GM13977 (cell line): ENCODE results near the gene KLHL9.

Experiments used
- DNase-seq: peaks from one replicate; pipeline ENCODE4 v3.0.0; 2012; ENCODE audit warnings: low spot score
- in situ Hi-C: fragments of 300-500 bp; cut with MboI; formaldehyde crosslinking; loops from one replicate; pipeline ENCODE4 v1.12.0; 2022; ENCODE audit warnings: low sequenced_read_pairs, low pct_unique_long_range_greater_than_20kb, mixed read lengths, inconsistent platforms; ENCODE audit not compliant: unreplicated experiment
- TF ChIP-seq, protein P1 (sequence below): IDR thresholded peaks from 2 replicates; pipeline ENCODE4 v1.5.1; 2012; ENCODE audit warnings: mild to moderate bottlenecking, control low read depth; ENCODE audit not compliant: insufficient read depth; ENCODE audit errors: extremely low read depth, missing control alignments

Gene KLHL9

DNA sequence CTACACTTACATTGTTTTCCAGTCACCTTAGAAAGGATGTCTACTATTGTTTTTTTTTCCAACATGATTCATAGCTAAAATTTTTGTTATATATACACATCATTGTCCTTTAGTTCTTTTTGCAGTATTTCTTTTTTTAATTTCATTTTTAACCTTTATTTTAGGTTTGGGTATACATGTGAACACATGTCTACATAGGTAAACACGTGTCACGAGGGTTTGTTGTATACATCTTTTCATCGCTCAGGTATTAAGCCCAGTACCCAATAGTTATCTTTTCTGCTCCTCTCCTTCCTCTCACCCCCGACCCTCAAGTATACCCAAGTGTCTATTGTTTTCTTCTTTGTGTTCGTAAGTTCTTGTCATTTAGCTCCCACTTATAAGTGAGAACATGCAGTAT, 49.1 kb downstream of the KLHL9 start:
- TF ChIP-seq, protein P1, sequence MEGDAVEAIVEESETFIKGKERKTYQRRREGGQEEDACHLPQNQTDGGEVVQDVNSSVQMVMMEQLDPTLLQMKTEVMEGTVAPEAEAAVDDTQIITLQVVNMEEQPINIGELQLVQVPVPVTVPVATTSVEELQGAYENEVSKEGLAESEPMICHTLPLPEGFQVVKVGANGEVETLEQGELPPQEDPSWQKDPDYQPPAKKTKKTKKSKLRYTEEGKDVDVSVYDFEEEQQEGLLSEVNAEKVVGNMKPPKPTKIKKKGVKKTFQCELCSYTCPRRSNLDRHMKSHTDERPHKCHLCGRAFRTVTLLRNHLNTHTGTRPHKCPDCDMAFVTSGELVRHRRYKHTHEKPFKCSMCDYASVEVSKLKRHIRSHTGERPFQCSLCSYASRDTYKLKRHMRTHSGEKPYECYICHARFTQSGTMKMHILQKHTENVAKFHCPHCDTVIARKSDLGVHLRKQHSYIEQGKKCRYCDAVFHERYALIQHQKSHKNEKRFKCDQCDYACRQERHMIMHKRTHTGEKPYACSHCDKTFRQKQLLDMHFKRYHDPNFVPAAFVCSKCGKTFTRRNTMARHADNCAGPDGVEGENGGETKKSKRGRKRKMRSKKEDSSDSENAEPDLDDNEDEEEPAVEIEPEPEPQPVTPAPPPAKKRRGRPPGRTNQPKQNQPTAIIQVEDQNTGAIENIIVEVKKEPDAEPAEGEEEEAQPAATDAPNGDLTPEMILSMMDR: no peak
- in situ Hi-C loops: no loop called here

DNA sequence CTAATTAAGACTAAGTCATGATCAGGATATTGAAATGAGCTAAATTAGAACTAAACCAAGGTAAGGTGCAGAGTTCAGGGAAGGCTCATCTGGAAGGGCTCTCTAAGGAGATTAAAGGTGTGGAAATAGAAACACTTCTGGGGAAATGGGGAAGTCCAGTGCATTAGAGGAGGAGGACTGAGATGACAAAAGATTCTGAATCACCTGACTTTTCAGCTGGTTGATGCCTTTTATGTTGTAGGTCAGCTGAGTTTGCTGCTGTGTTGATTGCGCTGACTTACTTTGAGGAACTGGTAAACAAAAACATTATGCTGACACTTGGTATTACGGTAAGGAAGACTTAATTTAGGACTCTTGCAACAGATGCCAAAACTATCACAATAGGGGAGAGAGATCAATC, 53.9 kb downstream of the KLHL9 start:
- DNase-seq: no peak
- TF ChIP-seq, protein P1: no peak
- in situ Hi-C loops: no loop called here

More for the DNA sequence above, 49.1 kb downstream of the KLHL9 start:
- DNase-seq: no peak
